GM18498 (cell line): ENCODE measurements around the gene ATP6V0D1.

Experiments
- ATAC-seq: cut with Tn5 transposase; IDR thresholded peaks from one replicate; pipeline ENCODE4 v1.9.1; 2021; ENCODE audit warnings: mild to moderate bottlenecking, moderate library complexity; ENCODE audit not compliant: unreplicated experiment

The ATP6V0D1 gene

DNA sequence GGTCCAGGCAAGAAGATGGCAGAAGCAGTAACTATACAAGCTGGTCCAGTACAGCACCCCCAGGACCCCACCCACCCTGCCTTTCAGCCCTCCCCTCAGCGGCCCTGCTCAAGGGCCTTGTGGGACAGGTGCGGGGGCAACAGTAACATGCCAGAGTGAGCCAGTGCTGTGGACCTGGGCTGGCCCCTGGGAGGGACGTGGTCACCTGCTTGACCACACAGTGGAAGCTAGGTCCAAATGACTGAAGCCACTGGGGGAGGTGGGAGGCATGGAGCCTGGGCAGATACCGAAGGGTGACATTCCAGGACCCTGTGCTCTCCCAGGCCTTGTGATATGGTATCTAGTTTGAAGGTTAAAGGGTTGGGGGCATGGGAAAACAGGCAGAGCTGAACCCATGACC lies 17.3 kb downstream of the ATP6V0D1 start:
- ATAC-seq: no peak

DNA sequence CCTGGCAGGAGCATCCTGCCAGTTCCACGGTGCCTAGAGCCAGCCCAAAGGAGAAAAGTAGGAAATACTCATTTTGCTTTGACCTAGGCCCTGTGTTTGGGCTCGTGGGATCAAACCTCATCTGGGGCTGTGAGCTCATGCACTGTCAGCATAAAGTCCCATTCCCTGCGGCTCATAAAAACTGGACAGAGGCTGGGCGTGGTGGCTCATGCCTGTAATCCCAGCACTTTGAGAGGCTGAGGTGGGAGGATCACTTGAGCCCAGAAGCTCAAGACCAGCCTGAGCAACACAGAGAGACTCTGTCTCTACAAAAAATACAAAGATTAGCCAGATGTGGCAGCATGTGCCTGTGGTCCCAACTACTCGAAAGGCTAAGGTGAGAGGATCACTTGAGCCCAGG lies 17.9 kb downstream of the ATP6V0D1 start:
- ATAC-seq: no peak

DNA sequence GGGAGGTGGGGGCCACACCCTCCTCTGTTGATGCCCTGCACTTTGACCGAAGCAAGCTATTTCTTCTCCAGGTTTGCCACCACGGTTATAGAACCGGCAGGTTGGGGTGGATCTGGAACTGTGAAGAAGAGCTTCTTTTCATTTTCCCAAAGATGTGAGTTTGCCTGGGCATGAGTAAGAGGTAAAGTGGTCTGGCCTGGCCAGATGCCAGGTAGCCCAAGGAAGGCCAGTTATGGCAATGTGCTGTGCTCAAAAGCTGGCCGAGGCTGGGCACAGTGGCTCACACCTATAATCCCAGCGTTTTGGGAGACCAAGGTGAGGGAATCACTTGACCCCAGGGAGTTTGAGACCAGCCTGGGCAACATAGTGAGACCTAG lies 18.7 kb downstream of the ATP6V0D1 start:
- ATAC-seq: no peak

DNA sequence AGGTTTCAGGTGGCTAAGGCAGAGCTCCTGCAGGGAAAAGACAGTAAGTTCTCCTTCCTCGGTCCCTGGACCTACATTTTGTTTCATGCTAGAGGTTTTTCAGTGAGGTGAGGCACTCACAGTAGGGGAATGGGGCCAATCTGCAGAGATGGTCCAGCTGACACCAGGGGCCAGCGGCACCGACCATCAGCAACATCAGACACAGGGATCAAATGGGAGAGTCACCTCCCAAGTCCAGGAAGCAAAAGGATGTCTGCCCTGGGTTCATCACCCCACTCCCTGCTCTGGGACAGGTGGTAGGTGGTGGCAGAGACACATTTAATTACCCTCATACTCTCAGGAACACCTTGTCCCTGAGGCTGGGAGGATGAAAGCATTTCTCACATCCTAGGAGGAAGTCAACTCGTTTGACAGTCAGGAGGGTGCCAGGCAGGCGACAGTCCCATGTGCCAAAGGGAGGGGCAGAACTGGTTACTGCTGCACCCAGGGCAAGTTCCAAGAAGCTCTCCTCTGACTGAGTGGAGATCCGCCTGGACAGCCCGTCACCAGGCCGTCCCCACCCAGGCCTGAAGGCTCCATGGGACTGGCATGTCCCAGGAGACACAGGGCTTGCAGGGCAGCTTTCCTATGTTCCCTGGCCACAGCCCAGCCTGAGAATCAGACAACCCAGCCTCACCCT lies 19.2 kb downstream of the ATP6V0D1 start:
- ATAC-seq: no peak

DNA sequence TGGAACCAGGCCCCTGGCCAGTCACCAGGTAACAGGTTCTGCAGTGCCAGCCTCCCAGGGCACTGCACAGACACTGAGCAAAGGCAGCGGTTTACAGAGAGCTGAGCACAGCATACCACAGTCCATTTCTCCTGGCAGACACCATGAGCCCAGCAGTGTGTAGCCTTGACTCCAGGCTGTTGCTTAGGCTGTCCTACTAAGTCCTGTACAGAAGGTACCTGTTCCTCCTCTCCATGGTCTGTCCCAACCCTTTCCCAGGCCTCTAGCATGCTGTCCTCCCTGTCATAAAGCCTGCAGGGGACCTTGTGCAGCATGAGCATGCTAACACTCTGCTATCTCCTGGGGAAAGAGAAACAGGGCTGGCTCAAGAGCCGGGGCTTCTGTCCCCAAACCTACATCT lies 20.0 kb downstream of the ATP6V0D1 start:
- ATAC-seq: no peak

DNA sequence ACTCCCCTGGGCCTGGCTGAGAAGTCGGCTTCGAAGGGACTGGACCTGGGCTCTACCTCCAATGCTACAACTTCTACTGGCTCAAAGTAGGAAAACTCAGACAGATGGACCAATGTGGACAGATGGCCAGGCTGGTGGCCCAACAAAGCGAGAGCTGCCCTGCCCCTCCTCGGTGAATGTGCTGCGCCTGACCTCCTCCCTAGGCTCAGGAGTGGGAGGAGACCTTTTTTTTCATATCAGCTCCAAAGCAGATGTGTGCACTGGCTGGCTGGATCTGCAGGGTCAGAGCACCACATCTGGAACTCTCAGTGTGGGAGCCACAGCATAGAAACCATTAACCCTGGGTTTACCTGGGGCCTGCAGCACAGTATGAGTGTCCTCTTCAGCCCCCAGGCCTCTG lies 20.8 kb downstream of the ATP6V0D1 start:
- ATAC-seq: no peak

DNA sequence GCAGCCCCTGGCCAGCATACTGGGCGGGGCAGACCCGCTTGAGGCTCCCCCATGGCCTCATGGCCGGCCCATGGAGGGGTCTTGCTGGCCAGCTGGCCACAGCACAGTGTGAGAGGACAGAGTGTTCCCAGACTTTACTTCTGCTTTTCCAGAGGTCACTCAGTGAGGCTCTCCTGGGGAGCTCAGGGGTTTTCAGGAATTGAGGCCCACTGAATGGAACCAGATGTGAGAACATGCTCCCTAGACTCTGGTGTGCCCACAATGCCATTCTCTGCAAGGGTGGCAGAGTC lies 21.2 kb downstream of the ATP6V0D1 start:
- no peak for ATAC-seq

DNA sequence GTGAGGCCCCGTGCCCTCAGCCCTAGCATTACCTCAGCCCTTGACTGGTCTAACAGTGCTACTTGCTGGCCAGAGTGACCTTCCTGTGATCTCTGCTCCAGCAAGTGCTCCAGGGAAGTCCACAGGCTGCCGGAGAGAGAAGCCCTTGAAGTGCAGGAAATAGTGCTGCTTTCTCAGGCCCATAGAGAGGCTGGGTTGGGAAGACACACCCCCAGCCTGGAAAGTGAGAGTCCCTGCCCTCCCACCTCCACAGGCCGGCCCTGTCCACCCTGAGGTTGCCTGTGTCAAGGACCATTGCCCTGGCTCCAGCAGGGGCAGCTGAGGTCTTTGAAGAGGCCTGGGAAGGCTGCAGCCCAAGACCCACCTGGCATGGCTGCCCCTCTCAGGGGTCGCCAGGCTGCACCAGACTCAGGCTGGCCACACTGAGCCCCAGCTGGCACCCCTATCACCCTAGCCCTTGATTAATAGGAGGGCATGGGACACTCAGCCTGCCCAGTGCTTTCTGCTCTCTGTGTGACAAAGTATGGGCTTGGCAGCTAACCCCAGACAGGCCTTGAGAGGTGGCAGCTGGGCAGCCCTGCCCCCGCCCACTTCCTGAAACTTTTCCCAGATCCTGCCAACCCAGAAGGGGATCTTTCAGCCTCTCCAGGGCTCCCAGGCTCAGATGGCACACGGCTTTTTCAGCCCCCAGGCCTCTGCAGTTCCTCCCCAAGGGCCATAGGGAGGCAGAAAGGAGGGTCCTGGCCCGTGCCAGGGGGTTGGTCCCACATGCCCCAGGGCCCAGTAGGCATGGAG lies 21.7 kb downstream of the ATP6V0D1 start:
- no peak for ATAC-seq

DNA sequence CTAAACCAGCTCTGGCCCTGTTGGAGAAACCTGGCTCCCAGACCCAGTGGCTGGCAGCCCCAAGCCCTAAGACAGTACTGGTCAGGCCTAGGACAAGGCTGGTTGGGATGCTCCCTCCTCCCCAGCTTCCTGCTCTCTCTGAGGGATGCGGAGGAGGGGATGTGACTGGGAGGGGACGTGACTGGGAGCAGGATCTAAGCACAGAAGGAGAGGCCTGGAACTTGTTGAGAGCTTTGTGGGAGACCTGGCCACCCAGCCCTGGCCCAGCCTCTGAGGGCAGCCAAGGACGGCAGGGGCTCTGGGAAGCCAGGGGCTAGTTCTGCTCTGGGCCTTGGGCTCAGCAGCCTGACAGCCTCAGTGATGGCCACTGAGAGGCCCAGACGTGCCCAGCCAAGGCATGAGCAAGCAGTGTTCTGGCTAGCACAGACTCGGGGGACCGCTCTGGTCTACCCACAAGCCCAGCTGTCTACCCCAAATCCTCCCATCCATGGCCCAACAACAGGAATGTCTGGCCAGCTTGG lies 22.8 kb downstream of the ATP6V0D1 start:
- no peak for ATAC-seq

DNA sequence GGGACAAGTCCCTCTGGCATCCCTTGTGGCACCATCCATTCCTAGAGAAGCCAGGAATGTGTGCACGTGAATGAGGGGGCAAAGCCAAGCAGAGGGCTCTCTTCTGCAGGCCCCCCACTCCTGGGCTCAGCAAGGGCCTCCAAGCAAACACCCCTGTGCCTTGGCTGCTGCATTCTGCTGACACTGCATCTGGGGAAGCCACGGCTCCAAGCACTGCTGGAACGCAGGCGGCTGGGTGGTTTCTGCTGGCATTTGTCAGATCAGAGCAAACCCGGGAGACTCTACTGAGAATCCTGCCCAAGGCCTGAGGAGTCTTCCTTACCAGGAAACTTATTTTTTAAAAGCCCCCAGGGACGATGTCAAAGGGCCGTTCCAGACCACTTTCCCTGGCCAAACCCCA lies 23.3 kb downstream of the ATP6V0D1 start:
- ATAC-seq: no peak

DNA sequence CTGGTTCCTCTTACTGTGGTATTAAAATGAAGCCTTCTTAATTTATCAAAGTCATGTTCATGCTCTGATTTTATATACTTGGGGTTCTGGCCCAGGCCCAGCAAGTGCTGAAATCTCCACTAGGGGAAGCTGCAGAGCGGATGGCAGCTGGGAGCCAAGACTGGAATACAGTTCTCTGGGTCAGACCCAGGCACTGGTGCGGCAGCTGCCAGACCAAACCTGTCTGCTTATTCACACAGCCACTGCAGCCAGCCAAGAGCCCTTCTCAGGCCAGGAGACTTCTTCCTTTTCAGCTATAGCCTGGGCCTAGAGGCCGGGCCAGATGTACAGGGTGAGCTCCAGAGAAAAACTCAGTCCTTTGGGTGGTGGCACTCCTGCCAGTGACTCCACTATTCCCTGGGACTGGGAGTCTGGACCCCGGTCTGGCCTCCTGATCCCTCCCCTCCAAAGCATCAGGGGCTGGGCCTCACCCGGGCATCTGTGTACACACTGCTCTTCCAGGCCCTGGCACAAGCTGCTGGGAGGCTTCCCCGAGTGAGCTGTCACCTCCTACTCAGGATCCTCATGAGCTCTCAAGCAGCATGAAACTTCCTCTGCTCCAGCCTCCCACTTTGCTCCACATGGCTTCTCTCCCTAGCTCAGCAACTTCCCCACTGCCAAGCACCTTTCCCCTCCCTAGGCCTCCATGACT lies 24.4 kb downstream of the ATP6V0D1 start:
- no peak for ATAC-seq

DNA sequence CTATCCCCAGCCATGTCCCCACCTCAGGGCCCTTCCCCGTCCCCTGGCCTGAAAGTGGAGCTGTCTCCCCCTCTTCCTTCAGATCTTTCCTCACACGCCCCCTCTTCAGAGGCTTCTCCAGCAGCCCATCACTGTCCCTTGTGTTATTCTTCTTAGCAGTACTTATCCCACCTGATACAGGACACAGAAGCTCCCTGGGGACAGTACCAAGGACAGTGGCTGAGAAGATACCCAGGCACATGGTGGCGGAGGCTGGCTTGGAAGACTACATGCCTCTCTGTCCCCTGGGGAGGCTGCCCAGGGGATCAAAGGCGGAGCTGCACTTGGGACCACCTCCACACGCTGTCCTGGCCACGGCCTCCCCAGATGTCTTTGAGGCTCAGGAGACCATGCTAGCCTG lies 26.1 kb downstream of the ATP6V0D1 start:
- no peak for ATAC-seq

DNA sequence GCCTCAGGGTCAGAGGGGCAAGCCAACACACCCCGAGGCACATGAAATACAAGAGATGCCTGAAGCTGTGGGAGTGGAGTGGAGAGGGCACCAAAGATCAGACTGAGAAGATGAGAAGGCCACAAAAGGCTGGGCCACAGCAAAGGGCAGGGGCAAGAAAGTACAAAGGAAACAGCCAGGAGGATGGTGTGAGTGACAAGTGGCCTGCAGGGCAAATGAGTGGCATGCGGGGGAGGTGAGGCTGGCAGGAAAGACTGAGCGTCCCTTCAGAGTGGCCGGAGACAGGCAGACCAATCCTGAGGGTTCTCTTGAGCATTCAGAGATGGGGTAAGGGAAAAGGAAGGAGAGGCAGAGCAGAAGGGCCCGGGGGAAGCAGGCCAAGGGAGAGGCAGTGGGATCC lies 26.9 kb downstream of the ATP6V0D1 start:
- no peak for ATAC-seq

DNA sequence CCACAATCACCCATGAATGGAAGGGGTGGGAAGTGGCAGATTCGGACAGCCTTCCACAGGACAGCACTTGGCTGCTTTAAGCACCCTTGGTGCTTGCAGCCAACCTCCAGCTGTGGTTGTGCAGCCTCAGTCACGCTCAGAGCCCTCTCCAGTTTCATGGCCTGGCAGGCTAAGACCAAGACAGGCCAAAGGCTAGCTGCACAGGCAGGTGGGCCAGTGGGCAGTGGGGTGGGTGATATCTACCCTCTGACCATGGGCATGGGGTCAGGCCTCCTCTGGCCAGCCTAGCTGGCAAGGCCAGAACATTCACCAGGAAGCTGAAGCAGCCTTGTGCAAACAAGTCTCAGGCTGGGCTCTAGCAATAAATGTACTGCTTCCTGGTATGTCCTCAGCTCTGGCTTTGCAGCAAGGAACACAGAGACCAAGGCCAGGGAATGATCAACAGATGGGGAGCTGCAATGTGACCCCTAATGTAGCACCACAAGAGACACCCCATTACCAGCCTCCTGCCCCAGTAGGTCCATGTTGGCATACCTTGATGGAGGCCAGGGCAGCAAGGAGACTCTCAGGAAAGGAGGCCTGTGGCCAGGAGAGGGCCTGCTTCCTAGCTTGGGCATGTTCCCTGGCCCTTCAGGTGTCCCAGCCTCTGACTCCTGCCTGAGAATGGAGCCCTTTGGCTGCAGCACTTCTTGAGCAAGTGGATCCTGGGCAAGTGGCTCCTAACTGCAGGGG lies 29.1 kb downstream of the ATP6V0D1 start:
- ATAC-seq: no peak

DNA sequence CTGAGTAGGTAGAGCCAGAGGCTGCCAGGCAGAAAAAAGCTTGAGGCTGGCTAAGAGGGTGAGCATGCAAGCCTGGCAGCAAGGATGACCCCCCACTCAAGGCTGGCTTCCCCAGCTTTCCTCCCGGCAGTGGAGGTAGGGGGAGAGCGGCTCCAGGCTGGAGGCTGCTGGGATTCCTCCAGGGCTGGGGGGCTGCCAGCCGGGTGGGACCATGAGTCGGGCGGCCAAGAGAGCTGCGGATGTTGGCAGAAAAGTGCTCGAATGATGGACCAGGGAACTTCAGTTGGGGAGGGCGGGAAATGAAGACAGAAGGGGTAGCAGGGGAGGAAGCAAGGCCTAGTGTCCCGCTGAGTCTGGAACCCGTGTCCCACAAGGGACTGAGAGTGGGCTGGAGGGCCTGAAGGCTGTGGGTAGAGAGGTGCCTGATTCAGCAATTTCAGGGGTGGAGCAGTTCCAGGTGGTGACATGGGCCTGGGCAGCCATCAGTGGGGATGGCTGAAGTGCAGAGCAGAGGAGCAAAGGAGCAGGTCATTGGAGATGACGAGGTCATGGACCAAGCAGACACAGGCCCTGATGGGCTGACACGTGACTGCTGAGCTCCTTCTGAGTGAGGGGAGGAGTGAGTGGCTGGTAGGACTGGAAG lies 29.8 kb downstream of the ATP6V0D1 start:
- ATAC-seq: no peak

DNA sequence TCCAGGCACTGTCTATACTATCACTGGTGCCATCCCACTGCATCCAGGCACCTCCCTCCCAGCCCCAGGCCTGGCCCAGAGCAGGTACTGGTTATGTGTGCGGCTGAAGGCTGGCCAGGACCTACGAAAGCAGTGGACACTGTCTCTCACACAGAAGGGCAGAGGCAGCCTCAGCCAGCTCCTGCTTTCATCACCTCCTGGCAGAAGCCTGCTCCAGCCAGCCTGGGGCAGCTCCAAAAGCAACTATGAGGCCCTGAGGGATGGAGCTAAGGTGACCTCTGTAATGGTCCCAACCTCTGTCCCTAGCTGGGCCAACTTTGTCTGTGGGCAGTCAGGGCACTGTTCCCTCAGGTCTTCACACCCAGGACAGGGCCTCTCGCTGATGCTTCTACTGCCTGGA lies 31.2 kb downstream of the ATP6V0D1 start:
- no peak for ATAC-seq

DNA sequence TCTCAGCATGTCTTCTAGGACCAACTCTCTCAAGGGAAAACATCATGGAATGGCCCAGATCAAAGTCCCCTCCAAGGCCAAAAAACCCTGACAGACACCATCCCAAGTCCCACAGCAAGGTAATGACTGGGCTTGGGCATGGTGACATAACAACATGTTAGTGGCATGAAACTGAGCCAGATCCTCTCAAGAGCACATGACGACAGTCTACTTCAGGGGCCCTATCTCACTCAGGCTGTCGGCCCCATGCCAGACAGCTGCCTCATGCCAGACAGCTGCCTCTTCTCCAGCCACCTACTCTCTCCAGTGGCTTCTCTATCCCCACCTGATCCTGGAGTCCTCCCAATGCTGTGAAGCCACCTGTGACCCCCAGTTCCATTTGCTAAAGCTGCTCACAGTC lies 31.6 kb downstream of the ATP6V0D1 start:
- ATAC-seq: no peak

DNA sequence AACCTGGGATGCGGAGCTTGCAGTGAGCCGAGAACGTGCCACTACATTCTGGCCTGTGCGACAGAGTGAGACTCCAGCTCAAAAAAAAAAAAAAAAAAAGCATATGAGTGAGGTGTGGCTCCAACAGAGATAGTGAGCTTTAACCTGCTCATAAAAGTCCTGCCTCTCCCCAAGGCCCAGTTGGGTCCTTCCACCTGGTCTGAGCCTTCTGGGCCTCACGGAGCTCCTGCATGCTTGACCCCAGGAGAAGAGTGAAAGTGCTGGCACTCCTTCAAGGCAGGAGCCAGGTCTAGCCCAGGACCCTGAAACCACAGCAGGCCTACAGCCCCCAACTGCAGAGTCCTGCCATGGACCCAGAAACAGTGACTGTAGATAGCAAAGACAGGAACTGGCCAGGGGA lies 32.4 kb downstream of the ATP6V0D1 start:
- ATAC-seq: no peak

DNA sequence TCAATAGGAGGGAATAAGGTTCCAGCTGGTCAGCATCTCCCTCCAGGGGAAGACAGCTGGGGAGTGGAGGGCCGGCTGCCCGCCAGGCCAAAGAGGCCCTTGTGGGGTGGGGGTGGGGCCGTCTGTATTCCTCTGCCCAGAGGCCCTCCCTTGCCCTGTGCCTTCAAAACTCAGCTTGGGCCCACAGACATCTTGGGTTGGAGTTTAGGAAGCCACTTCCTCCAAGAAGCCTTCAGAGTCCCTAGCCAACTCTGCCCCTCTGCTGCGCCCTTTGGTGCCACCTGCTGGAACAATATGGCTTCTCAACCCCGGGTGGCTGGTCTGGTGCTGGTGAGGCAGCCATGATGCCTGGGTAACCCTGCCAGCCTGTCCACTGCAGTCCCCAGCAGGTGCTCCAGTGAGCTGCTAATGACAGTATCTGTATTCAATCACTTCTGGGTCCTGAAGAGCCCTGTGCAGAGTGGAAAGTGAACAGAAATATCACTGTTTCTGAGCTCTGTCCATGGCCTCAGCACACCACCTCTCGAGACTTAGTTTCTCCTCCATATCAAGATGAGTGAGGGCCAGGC lies 33.4 kb downstream of the ATP6V0D1 start:
- ATAC-seq: no peak

DNA sequence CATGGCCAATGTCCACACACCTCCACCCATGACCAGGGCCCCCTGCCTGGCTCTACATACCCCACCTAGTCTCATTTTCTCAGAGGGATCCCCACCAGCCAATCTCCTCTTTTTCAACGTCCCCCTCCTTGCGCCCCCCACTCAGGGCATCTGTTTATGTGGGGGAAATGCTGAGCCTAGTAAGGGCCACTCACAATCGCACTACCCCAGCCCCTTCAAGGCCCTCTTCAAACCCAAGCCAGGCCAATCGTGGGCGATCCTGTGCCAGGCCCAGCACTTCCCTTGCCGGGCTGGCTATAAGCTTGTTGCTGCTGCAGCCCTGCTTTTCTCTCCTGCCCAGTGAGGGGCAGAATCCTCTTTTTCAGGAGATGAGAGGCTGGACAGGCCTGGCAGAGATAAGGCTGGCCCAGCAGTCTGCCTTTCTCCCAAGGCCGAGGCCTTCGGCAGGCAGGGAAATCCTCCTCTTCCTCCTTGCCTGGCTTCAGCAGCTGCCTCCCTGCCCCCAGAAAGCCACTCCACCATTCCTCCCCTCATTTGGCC lies 33.9 kb downstream of the ATP6V0D1 start:
- no peak for ATAC-seq
